ENCODE results near the gene RASA4B.

RASA4B gene

DNA sequence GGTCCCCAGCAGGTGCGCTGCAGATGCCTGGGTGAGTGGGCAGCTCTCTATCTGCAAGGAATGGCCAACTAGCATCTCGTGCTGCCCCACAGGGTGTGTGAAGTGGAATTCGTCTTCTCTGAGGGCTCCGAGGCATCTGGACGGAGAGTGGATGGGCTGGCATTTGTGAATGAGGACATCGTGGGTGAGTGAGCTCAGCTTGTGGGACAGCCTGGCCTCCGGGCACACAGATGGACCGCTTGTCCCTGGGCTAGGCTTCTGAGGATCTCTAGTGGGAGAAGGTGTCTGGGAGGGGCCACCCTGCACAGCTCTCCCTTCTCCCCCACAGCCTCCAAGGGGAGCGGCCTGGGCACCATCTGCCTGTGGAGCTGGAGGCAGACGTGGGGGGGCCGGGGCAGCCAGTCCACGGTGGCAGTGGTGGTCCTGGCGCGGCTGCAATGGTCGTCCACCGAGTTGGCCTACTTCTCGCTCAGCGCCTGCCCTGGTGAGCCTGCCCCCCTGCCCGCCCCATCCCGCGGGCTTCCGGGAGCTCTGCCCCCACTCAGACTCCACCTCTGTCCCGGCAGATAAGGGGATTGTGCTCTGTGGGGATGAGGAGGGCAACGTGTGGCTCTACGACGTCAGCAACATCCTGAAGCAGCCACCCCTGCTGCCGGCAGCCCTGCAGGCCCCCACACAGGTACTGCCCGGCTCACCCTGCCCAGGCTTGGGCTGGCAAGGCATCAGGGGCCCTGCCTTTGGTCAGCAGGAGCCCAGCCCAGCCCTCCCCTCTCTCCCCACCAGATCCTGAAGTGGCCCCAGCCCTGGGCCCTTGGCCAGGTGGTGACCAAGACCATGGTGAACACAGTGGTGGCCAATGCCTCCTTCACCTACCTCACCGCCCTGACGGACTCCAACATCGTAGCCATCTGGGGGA, 45.2 kb downstream of the RASA4B start:
- TF ChIP-seq, protein P1, sequence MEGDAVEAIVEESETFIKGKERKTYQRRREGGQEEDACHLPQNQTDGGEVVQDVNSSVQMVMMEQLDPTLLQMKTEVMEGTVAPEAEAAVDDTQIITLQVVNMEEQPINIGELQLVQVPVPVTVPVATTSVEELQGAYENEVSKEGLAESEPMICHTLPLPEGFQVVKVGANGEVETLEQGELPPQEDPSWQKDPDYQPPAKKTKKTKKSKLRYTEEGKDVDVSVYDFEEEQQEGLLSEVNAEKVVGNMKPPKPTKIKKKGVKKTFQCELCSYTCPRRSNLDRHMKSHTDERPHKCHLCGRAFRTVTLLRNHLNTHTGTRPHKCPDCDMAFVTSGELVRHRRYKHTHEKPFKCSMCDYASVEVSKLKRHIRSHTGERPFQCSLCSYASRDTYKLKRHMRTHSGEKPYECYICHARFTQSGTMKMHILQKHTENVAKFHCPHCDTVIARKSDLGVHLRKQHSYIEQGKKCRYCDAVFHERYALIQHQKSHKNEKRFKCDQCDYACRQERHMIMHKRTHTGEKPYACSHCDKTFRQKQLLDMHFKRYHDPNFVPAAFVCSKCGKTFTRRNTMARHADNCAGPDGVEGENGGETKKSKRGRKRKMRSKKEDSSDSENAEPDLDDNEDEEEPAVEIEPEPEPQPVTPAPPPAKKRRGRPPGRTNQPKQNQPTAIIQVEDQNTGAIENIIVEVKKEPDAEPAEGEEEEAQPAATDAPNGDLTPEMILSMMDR (IDR thresholded peaks at IDR 0.05; ENCODE audit: low read depth, low read length), result no peak
- no peak overlapping the region for H3K4me3 ChIP-seq (ENCODE audit: low read depth, low read length)
- in situ Hi-C loops (cut with HindIII; ENCODE audit: low sequenced_read_pairs), result no loop called here
- no peak for DNase-seq (ENCODE audit: low read depth, low spot score)

DNA sequence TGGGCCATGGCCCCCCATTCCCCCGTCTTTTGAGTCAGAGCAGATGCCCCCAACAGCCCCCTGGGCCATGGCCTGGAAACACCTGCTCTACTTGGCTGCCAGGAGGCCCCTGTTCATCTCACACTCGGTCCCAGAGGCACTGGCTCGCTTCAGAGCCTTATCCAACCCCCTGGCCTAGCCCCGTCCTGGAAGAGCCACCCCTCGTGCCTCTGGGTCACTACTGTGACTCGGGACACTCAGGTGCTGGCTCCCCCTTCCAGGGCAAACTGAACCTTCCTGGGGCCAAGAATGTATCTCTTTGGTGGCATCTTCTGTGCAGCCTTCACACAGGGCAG, 45.8 kb downstream of the RASA4B start:
- DNase-seq (ENCODE audit: low read depth, low spot score), result no peak
- in situ Hi-C loops (cut with HindIII; ENCODE audit: low sequenced_read_pairs), result no loop called here
- TF ChIP-seq, protein P1 (IDR thresholded peaks at IDR 0.05; ENCODE audit: low read depth, low read length), result no peak
- no peak overlapping the region for H3K4me3 ChIP-seq (ENCODE audit: low read depth, low read length)

DNA sequence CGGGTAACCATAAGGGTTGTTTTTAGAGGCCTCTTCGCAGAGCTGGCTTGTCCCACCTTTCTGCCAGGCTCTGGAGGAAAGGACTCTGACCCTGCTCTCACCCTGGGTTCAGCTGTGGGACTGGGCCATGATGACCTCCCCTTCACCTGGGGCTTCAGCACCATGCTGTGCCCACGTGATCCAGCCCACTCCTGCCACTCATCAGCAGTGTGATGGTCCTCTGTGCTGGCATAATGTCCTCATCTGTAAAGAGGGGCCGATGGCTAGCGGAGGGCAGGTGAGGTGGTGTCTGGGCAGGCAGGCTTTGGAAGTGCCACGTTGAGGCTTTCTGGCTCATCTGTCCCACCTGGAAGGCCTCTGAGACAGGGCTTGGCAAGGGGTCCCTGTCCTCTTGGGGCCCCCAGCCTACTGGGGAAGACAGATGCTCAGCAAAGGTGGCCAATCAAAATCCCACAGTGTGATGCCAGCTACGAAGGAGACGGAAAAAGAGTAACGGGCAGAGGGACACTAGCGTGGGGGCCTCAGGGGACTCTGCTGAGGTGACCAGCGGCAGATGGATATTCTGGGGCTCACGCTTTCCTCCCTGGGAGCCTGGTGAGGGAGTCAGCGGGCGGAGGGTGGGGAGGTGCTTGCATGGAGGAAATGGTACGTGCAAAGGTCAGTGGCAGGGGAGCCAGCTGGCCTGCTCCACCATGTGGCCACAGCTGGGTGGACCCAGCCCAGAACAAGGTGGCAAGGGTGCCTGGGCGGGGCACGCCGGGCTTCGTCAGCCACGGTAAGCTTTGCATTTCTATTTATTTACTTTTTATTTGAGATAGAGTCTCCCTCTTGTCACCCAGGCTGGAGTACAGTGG, 47.4 kb downstream of the RASA4B start:
- in situ Hi-C loops (cut with HindIII; ENCODE audit: low sequenced_read_pairs), result no loop called here
- DNase-seq (ENCODE audit: low read depth, low spot score), result no peak
- TF ChIP-seq, protein P1 (IDR thresholded peaks at IDR 0.05; ENCODE audit: low read depth, low read length), result no peak
- no peak overlapping the region for H3K4me3 ChIP-seq (ENCODE audit: low read depth, low read length)

DNA sequence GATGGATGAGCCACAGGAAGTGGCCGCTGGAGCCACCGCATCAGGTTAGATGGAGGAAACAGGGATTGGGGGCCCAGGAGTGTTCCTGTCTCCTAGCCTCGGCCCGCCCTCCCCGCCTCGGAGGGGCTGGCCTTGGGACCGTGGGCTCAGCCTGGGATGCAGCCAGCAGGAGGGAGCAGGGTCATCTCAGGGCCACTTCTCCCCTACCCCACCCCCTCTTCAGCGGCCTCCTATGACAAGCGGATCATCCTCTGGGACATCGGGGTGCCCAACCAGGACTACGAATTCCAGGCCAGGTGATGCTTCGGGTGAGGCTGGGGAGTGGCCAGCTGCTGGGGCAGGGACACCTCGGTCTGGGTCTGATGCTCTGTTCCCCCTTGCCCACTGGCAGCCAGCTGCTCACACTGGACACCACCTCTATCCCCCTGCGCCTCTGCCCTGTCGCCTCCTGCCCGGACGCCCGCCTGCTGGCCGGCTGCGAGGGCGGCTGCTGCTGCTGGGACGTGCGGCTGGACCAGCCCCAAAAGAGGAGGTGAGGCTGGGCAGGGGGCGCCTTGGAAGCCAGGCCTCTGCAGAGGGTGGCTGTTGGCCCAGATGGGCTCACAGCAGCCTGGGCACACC, 48.1 kb downstream of the RASA4B start:
- no peak for DNase-seq (ENCODE audit: low read depth, low spot score)
- H3K4me3 ChIP-seq (ENCODE audit: low read depth, low read length), result no peak overlapping the region
- in situ Hi-C loops (cut with HindIII; ENCODE audit: low sequenced_read_pairs), result no loop called here

GRCh38 chr7:102468478-102469350, 48.9 kb downstream of the RASA4B start:
- H3K4me3 ChIP-seq (ENCODE audit: low read depth, low read length), result no peak overlapping the region
- DNase-seq (ENCODE audit: low read depth, low spot score), result no peak
- TF ChIP-seq, protein P1 (IDR thresholded peaks at IDR 0.05; ENCODE audit: low read depth, low read length), result no peak
- in situ Hi-C loops (cut with HindIII; ENCODE audit: low sequenced_read_pairs), result no loop called here

More for the DNA sequence above, 48.1 kb downstream of the RASA4B start:
- TF ChIP-seq, protein P1 (IDR thresholded peaks at IDR 0.05; ENCODE audit: low read depth, low read length), result no peak

All from astrocyte of the spinal cord (primary cell).